DMS79 (cell line): Measurements from ENCODE around the gene CRIP2.

Experiments used
- DNase-seq: peaks from one replicate; lab custom pipeline; 2025; lab: John Stamatoyannopoulos, UW

Gene CRIP2

GRCh38 chr14:105444859-105445258 lies 29.8 kb upstream of the CRIP2 start:
- DNase-seq: no peak

GRCh38 chr14:105445290-105445689 lies 29.3 kb upstream of the CRIP2 start:
- no peak for DNase-seq

- DNase-seq: no peak
Observed at GRCh38 chr14:105445901-105446845, 28.4 kb upstream of the CRIP2 start.

- DNase-seq: no peak
Observed at GRCh38 chr14:105446971-105447370, 27.6 kb upstream of the CRIP2 start.

GRCh38 chr14:105447651-105448640 lies 26.7 kb upstream of the CRIP2 start:
- no peak for DNase-seq

- no peak for DNase-seq
Observed at GRCh38 chr14:105448706-105449111, 25.9 kb upstream of the CRIP2 start.

- DNase-seq: no peak
Observed at GRCh38 chr14:105449276-105450122, 25.1 kb upstream of the CRIP2 start.

- DNase-seq: no peak
Observed at GRCh38 chr14:105450123-105450505, 24.5 kb upstream of the CRIP2 start.

- DNase-seq: no peak
Observed at GRCh38 chr14:105450864-105451720, 23.5 kb upstream of the CRIP2 start.

GRCh38 chr14:105452963-105453362 lies 21.7 kb upstream of the CRIP2 start:
- no peak for DNase-seq

GRCh38 chr14:105453847-105454246 lies 20.8 kb upstream of the CRIP2 start:
- DNase-seq: no peak

- DNase-seq: no peak
Observed at GRCh38 chr14:105455086-105455640, 19.5 kb upstream of the CRIP2 start.

- no peak for DNase-seq
Observed at GRCh38 chr14:105455766-105456660, 18.6 kb upstream of the CRIP2 start.

- DNase-seq: no peak
Observed at GRCh38 chr14:105456736-105457617, 17.6 kb upstream of the CRIP2 start.

GRCh38 chr14:105458010-105458409 lies 16.6 kb upstream of the CRIP2 start:
- no peak for DNase-seq

- no peak for DNase-seq
Observed at GRCh38 chr14:105458571-105458970, 16.1 kb upstream of the CRIP2 start.

- no peak for DNase-seq
Observed at GRCh38 chr14:105460116-105460515, 14.5 kb upstream of the CRIP2 start.

GRCh38 chr14:105460616-105461015 lies 14.0 kb upstream of the CRIP2 start:
- DNase-seq: no peak
